Hindlimb muscle (tissue), 1 donor: ENCODE results near the gene DOK7. TPM values are rescaled to one million over a fixed set of nuclear protein-coding genes. Genes with fewer than 3 reads are reported as not detected.
"Not testable (repeated sequence)": the region's sequence is repeated elsewhere in the genome, so short reads cannot be mapped to it uniquely, and the experiment has no call there.

ENCODE experiments used
- DNase-seq: peaks from one replicate; pipeline ENCODE4 v3.0.0-alpha.2; 2013
- polyA plus RNA-seq: library from polyadenylated mRNA; unstranded; fragments of 120-200 nt; gene quantifications from one replicate; pipeline ENCODE4 v1.2.1, GENCODE V29; 2013; ENCODE audit not compliant: insufficient read length

DOK7 gene
- polyA plus RNA-seq, 1 donor = 21.0 TPM

GRCh38 chr4:3442959-3443749 lies 20.0 kb upstream of the DOK7 start:
- peak; percentile 40 for DNase-seq

GRCh38 chr4:3443750-3444309 lies 19.3 kb upstream of the DOK7 start:
- DNase-seq = no peak

- DNase-seq = no peak
Observed at GRCh38 chr4:3444351-3445110, 18.6 kb upstream of the DOK7 start.

GRCh38 chr4:3445111-3445820 lies 17.8 kb upstream of the DOK7 start:
- DNase-seq = no peak

GRCh38 chr4:3445829-3446545 lies 17.1 kb upstream of the DOK7 start:
- DNase-seq = no peak

- DNase-seq = no peak
Observed at GRCh38 chr4:3446631-3447320, 16.3 kb upstream of the DOK7 start.

- DNase-seq = no peak
Observed at GRCh38 chr4:3447431-3448395, 15.4 kb upstream of the DOK7 start.

GRCh38 chr4:3449047-3449573 lies 14.0 kb upstream of the DOK7 start:
- no peak for DNase-seq

- no peak for DNase-seq
Observed at GRCh38 chr4:3449574-3450534, 13.3 kb upstream of the DOK7 start.

- no peak for DNase-seq
Observed at GRCh38 chr4:3450643-3451042, 12.5 kb upstream of the DOK7 start.

- no peak for DNase-seq
Observed at GRCh38 chr4:3451956-3452355, 11.2 kb upstream of the DOK7 start.

- no peak for DNase-seq
Observed at GRCh38 chr4:3452376-3452775, 10.7 kb upstream of the DOK7 start.

- DNase-seq = not testable (repeated sequence)
Observed at GRCh38 chr4:3455596-3455995, 7.5 kb upstream of the DOK7 start.

- DNase-seq = no peak
Observed at GRCh38 chr4:3458371-3458770, 4.7 kb upstream of the DOK7 start.

GRCh38 chr4:3459156-3459555 lies 4.0 kb upstream of the DOK7 start:
- not testable (repeated sequence) for DNase-seq

GRCh38 chr4:3460926-3461325 lies 2.2 kb upstream of the DOK7 start:
- DNase-seq = no peak

- no peak for DNase-seq
Observed at GRCh38 chr4:3461515-3462291, 1.4 kb upstream of the DOK7 start.

- DNase-seq = no peak
Observed at GRCh38 chr4:3462321-3462789, 751 bp upstream of the DOK7 start.
